HUES48 (cell line): Measurements from ENCODE around the gene PSMD11.

Experiments
- H3K27ac ChIP-seq: one replicate; pipeline ENCODE4 v1.7.0; 2013; ENCODE audit warnings: low read depth, low read length, inconsistent platforms
- H3K27me3 ChIP-seq: 2 replicates; pipeline ENCODE4 v1.6.1; 2013; ENCODE audit warnings: mild to moderate bottlenecking, low read length; ENCODE audit not compliant: control insufficient read depth, insufficient read depth
- H3K36me3 ChIP-seq: 2 replicates; pipeline ENCODE4 v1.6.1; 2013; ENCODE audit warnings: low read length; ENCODE audit not compliant: control insufficient read depth, insufficient read depth
- H3K4me1 ChIP-seq: 2 replicates; pipeline ENCODE4 v1.6.1; 2013; ENCODE audit warnings: mild to moderate bottlenecking, low read length; ENCODE audit not compliant: control insufficient read depth, insufficient read depth
- H3K4me3 ChIP-seq: 2 replicates; pipeline ENCODE4 v1.5.1; 2013; ENCODE audit warnings: mild to moderate bottlenecking, low read depth, low read length
- H3K9ac ChIP-seq: 2 replicates; pipeline ENCODE4 v1.6.1; 2013; ENCODE audit warnings: mild to moderate bottlenecking, low read depth, low read length, moderate library complexity
- H3K9me3 ChIP-seq: 2 replicates; pipeline ENCODE4 v1.6.1; 2013; ENCODE audit warnings: low read length; ENCODE audit not compliant: control insufficient read depth, insufficient read depth

PSMD11 gene

GRCh38 chr17:32514606-32515005 is 70.3 kb downstream of the PSMD11 start:
- Histone ChIP-seq H3K9ac (no peak overlapping the region), H3K27me3 (no peaks in the 10 kb centered on the region), H3K4me1 (peaks cover 40% of the 10 kb centered on the region), H3K36me3 (no peaks in the 10 kb centered on the region), H3K4me3 (no peak overlapping the region), H3K27ac (no peak overlapping the region), H3K9me3 (no peaks in the 10 kb centered on the region)

GRCh38 chr17:32515677-32516383 is 71.5 kb downstream of the PSMD11 start:
- H3K9me3 ChIP-seq = no peaks in the 10 kb centered on the region
- no peak overlapping the region for H3K9ac ChIP-seq
- no peak overlapping the region for H3K4me3 ChIP-seq
- H3K4me1 ChIP-seq = peaks cover 52% of the 10 kb centered on the region
- no peaks in the 10 kb centered on the region for H3K36me3 ChIP-seq
- peak overlapping the region; percentile 25 for H3K27ac ChIP-seq
- H3K27me3 ChIP-seq = no peaks in the 10 kb centered on the region

- Histone ChIP-seq H3K4me3 (no peak overlapping the region), H3K4me1 (peaks cover 58% of the 10 kb centered on the region), H3K9ac (no peak overlapping the region), H3K27ac (peak overlapping the region; percentile 25), H3K9me3 (no peaks in the 10 kb centered on the region), H3K27me3 (no peaks in the 10 kb centered on the region), H3K36me3 (no peaks in the 10 kb centered on the region)
Measured at GRCh38 chr17:32516450-32516849, 72.1 kb downstream of the PSMD11 start.

GRCh38 chr17:32516940-32517701 is 72.8 kb downstream of the PSMD11 start:
- H3K9me3 ChIP-seq = no peaks in the 10 kb centered on the region
- no peaks in the 10 kb centered on the region for H3K36me3 ChIP-seq
- no peaks in the 10 kb centered on the region for H3K27me3 ChIP-seq
- peak overlapping the region; percentile 25 for H3K27ac ChIP-seq
- no peak overlapping the region for H3K9ac ChIP-seq
- H3K4me3 ChIP-seq = no peak overlapping the region
- peaks cover 59% of the 10 kb centered on the region for H3K4me1 ChIP-seq

GRCh38 chr17:32517982-32518381 is 73.7 kb downstream of the PSMD11 start:
- H3K9me3 ChIP-seq = no peaks in the 10 kb centered on the region
- peaks cover 60% of the 10 kb centered on the region for H3K4me1 ChIP-seq
- no peak overlapping the region for H3K9ac ChIP-seq
- no peaks in the 10 kb centered on the region for H3K27me3 ChIP-seq
- H3K36me3 ChIP-seq = no peaks in the 10 kb centered on the region
- no peak overlapping the region for H3K4me3 ChIP-seq
- H3K27ac ChIP-seq = no peak overlapping the region

GRCh38 chr17:32518646-32519227 is 74.4 kb downstream of the PSMD11 start:
- H3K27me3 ChIP-seq = no peaks in the 10 kb centered on the region
- peak overlapping the region; percentile 96 for H3K27ac ChIP-seq
- peaks cover 68% of the 10 kb centered on the region for H3K4me1 ChIP-seq
- H3K9ac ChIP-seq = peak overlapping the region; percentile 64
- no peaks in the 10 kb centered on the region for H3K36me3 ChIP-seq
- peak overlapping the region; percentile 60 for H3K4me3 ChIP-seq
- H3K9me3 ChIP-seq = no peaks in the 10 kb centered on the region

- no peaks in the 10 kb centered on the region for H3K9me3 ChIP-seq
- H3K27me3 ChIP-seq = no peaks in the 10 kb centered on the region
- H3K4me1 ChIP-seq = peaks cover 73% of the 10 kb centered on the region
- H3K36me3 ChIP-seq = no peaks in the 10 kb centered on the region
- peak overlapping the region; percentile 96 for H3K27ac ChIP-seq
- peak overlapping the region; percentile 64 for H3K9ac ChIP-seq
- H3K4me3 ChIP-seq = peak overlapping the region; percentile 64
Measured at GRCh38 chr17:32519228-32520103, 75.2 kb downstream of the PSMD11 start.

- peak overlapping the region; percentile 96 for H3K27ac ChIP-seq
- H3K36me3 ChIP-seq = no peaks in the 10 kb centered on the region
- peak overlapping the region; percentile 64 for H3K4me3 ChIP-seq
- no peaks in the 10 kb centered on the region for H3K9me3 ChIP-seq
- peak overlapping the region; percentile 50 for H3K9ac ChIP-seq
- H3K4me1 ChIP-seq = peaks cover 68% of the 10 kb centered on the region
- no peaks in the 10 kb centered on the region for H3K27me3 ChIP-seq
Measured at GRCh38 chr17:32520104-32520701, 75.9 kb downstream of the PSMD11 start.

- H3K27me3 ChIP-seq = no peaks in the 10 kb centered on the region
- peaks cover 61% of the 10 kb centered on the region for H3K4me1 ChIP-seq
- H3K9ac ChIP-seq = 0 out of 2 replicates have a peak overlapping the region, but pooled peaks have one; percentile 12
- H3K4me3 ChIP-seq = no peak overlapping the region
- H3K9me3 ChIP-seq = no peaks in the 10 kb centered on the region
- H3K27ac ChIP-seq = peak overlapping the region; percentile 96
- H3K36me3 ChIP-seq = no peaks in the 10 kb centered on the region
Measured at GRCh38 chr17:32520737-32521404, 76.6 kb downstream of the PSMD11 start.
